Measurements from ENCODE around the gene CRELD1. TPM values are rescaled to one million over a fixed set of nuclear protein-coding genes. Genes with fewer than 3 reads are reported as not detected.
"Not testable (repeated sequence)": the region's sequence is repeated elsewhere in the genome, so short reads cannot be mapped to it uniquely, and the experiment has no call there.

The CRELD1 gene, protein sequence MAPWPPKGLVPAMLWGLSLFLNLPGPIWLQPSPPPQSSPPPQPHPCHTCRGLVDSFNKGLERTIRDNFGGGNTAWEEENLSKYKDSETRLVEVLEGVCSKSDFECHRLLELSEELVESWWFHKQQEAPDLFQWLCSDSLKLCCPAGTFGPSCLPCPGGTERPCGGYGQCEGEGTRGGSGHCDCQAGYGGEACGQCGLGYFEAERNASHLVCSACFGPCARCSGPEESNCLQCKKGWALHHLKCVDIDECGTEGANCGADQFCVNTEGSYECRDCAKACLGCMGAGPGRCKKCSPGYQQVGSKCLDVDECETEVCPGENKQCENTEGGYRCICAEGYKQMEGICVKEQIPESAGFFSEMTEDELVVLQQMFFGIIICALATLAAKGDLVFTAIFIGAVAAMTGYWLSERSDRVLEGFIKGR
- 62.7 TPM for total RNA-seq
- long read RNA-seq, transcript CRELD1-206 (11 exons, 1,778 nt) = major isoform, 91 of 172 reads
- long read RNA-seq, transcript CRELD1-203 (11 exons, 1,728 nt) = minor isoform, 60 of 172 reads
- long read RNA-seq, transcript CRELD1-202 (10 exons, 2,696 nt) = minor isoform, 8 of 172 reads
- long read RNA-seq, partial matches to known transcripts = 2 of 172 reads
- long read RNA-seq, other reads (novel, unspliced or antisense) = 10 of 172 reads

DNA sequence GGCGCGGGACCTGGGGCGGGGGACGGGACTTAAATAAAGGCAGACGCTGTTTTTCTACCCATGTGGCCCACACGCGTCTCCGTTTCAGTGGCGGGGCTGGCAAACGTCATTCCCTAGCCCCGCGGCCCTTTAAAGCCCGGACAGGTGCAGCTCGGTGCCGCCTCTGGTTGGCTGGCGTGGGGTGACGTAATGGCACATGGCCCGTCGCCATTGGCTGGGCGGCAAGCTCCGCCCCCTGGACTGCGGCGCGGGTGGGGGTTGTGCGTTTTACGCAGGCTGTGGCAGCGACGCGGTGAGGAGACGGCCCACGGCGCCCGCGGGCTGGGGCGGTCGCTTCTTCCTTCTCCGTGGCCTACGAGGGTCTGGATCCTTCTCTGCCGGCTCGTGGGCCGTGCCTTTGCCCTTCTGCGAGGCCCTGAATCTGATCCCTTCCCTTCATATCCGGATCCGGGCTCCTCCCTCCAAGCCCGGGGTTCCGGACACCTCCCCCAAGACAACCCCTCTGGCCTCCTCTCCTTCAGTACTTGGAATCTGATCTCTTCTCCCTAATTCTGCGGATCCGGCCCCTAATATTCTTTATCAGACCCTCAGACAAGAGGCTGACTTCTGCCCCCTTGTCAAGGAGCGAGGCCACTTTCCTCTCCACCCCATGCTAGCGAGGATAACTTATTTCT is at the start of gene CRELD1:
TSS of gene CRELD1 (plus strand) at position 274 of the 674 bp plus-strand sequence. CDS start 605 bp downstream, outside the sequence.
- ATAC-seq = peak; percentile 96
- intact Hi-C loops (cut with micrococcal nuclease) = no loop called here
- peak; percentile 98 for DNase-seq

DNA sequence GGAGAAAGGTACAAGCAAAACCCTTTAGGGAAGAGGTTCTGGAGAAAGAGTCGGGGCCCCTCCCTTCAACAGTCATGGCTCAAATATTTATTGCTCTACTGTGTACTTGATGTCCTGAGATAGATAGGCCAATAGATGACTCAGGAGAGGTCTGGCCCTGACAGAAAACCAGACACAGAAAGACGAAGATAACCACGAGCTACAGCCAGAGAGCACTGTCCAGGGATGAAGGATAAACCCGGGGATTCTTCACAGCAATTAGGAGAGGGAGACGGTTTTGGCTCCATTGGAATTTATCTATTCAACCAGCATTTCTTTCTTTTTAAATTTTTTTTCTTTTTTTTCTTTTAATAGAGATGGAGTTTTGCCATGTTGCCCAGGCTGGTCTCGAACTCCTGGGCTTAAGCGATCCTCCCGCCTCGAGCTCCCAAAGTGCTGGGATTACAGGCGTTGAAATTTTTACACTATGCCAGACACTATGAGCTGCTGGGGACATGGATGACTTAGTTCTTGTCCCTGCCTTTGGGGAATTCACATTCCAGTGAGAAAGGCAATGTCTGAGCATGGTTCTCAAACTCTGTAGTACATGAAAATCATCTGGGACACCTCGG is 49.0 kb upstream of the CRELD1 start:
- no peak for ATAC-seq

DNA sequence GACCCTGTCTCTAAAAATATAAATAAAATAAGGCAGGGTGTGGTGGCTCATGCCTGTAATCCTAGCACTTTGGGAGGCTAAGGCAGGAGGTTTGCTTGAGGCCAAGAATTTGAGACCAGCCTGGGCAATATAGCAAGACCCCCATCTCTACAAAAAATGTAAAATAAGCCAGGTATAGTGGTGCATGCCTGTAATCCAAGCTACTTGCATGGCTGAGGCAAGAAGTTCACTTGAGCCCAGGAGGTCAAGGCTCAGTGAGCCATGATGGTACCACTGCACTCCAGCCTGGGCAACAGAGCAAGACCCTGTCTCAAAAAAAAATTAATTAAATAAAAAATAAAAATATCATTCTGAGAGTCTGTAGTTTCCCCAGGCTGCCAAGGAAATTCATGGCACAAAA is 47.3 kb upstream of the CRELD1 start:
- no peak for ATAC-seq

More for the DNA sequence above, 49.0 kb upstream of the CRELD1 start:
- no peak for DNase-seq
- intact Hi-C loops (cut with micrococcal nuclease) = no loop called here

DNA sequence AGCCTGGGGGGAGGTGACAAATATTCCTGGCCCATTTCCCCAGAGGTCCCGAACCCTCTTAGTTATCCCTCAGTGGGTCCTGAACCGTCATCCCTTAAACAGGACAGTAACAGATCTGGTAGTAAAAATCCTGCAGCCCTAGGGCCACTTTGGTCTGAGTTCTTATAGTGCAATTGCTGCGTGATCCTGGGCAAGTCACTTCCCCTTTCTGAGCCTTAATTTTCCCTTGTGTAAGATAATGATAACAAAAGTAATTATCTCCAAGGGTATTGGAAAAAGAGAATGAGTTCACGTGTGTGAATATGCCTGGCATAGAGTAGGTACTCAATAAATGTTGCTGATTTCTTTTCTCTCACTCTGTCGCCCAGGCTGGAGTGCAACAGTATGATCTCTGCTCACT is 46.2 kb upstream of the CRELD1 start:
- intact Hi-C loops (cut with micrococcal nuclease) = no loop called here
- no peak for DNase-seq
- ATAC-seq = no peak

More for the DNA sequence above, 47.3 kb upstream of the CRELD1 start:
- intact Hi-C loops (cut with micrococcal nuclease) = no loop called here
- DNase-seq = no peak

DNA sequence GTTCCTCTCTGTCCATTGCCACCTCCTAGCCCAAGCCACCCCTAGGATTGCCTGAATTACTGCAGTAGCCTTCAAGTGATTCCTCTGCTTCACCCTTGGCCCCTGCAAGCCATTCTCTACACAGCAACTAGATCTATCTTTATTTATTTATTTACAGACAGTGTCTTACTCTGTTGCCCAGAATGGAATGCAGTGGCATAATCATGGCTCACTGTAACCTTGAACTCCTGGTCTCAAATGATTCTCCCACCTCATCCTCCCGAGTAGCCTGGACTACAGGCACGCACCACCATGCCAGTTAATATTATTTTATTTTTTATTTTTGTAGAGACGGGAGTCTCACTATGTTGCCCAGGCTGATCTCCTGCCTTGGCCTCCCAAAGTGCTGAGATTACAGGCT is 45.1 kb upstream of the CRELD1 start:
- intact Hi-C loops (cut with micrococcal nuclease) = no loop called here
- DNase-seq = no peak
- no peak for ATAC-seq

DNA sequence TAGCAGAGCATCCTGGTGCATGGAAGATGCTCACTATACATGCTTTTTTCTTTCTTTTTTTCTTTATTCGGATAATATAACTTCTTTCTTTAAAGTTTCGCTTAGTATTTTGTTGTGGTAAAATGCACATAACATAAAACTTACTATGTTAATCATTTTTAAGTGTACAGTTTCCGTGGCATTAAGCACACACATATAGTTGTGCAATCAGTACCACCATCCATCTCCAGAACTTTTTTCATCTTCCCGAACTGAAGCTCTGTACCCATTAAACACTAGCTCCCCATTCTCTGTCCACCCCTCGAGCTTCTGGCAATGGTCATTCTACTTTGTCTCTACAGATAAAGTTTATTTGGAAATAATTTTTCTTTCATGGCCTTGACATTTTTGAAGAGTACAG is 44.2 kb upstream of the CRELD1 start:
- intact Hi-C loops (cut with micrococcal nuclease) = no loop called here
- ATAC-seq (no peak), DNase-seq (no peak)

DNA sequence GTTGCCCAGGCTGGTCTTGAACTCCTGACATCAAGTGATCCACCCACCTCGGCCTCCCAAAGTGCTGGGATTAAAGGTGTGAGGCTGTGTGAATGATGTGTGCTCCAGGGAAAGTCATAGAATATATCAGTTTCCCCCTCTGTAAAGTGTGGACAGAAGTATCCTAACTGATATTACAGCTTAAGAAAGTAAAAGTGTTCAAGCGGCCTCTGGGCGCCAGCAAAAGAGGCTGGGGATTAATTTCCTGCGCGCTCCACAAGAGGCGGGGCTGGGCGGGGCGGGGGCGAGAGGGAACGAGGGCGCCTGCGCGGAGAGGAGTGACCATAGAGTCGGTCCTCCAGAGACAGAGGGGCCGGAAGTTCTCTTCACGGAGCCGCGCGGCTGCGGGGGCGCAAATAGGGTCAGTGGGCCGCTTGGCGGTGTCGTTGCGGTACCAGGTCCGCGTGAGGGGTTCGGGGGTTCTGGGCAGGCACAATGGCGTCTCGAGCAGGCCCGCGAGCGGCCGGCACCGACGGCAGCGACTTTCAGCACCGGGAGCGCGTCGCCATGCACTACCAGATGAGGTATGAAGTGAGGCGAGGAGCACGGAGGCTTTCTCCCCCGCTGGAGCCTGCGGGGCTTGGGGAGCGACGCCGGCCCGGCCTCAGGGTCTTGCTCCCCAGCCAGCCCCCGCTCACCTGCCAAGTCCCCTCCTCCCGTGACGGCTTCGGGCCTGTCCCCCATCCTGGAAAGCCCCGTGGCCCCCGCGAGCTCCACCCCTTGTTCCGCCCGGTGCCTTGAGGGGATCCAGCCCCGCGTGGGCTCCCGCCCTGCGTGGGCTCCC is 43.2 kb upstream of the CRELD1 start, which contains the start of gene JAGN1:
TSS of gene JAGN1 (plus strand) at position 362 of the 823 bp plus-strand sequence. CDS start at position 475, 113 bp downstream.
- DNase-seq (peak; percentile 93), ATAC-seq (peak; percentile 99)
- intact Hi-C loops (cut with micrococcal nuclease) = no loop called here

DNA sequence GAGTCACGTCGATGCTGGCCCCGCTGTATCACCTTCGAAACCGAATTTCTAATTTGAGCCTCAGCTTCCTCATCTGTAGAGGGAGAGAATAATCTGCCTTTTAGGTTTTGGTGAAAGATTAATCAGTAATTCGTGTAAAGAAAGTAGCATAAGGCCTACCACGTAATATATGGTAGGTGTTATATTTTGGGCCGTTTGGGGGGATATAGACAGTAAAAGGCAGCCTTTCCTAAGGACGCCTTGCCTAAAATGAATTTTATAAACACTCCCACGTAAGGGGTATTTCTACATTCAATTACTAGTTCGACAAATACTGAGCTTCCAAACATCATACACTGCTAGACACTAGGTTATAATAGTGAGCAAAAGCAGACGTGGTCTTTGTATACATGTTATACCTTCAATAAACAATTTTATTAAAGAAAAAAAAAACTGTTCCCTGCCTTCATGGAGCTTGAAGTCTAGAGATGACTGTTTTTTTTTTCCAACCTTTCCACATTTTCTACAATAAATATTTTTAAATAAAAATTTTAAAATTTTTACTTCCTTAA is 42.5 kb upstream of the CRELD1 start:
- ATAC-seq (no peak), DNase-seq (no peak)
- intact Hi-C loops (cut with micrococcal nuclease) = no loop called here

DNA sequence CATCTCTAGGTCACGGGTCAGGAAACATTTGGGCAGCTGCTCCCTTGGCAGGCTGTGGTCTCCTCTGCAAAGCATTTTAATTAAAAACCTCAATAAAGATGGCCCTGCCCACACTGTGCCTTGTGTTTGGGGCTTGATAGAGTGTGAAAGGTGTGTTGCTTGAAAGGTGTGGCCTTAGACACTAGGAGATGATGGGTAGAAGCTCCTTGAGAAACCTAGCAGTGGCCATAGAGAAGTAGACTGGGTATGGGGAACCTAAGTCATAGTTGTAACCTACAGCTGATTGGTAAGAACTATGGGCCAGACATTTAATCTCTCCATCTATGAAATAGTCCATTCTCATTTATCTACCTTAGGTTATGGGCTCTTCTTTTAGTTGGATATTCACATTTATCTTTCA is 39.9 kb upstream of the CRELD1 start:
- no peak for DNase-seq
- ATAC-seq = no peak
- intact Hi-C loops (cut with micrococcal nuclease) = no loop called here

DNA sequence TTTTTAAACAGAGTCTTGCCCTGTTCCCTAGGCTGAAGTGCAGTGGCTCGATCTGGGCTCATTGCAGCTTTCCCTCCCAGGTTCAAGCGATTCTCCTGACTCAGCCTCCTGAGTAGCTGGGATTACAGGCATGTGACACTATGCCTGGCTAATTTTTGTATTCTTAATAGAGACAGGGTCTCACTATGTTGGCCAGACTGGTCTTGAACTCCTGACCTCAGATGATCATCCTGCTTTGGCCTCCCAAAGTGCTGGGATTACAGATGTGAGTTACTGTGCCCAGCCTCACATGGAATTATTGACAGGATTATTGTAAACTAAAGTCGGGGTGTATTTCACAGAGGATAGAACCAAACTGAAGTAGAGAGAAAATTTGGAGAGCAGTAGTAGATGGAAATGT is 37.9 kb upstream of the CRELD1 start:
- ATAC-seq; intact Hi-C loops (cut with micrococcal nuclease); DNase-seq: not testable (repeated sequence)

DNA sequence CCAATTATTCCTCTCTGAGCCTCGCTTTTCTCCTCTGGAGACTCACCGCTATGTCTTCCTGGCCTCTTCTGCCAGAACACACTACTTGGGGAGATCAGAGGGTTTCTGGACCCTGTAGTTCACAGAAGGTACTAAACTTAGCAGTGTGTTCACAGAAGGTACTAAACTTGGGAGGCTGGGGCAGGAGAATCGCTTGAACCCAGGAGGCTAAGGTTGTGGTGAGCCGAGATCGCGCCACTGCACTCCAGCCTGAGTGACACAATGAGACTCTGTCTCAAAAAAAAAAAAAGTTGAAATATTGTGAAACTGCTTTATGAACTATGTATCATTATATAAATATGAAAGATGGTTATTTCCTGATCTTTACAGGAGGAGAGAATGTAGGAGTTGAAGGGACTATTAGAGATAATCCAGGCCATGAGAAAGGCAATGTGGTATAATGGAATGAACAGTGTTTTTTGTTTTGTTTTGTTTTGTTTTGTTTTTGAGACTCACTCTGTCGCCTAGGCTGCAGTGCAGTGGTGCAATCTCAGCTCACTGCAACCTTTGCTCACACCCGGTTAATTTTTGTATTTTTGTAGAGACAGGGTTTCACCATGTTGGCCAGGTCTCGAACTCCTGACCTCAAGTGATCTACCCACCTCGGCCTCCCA is 36.8 kb upstream of the CRELD1 start:
- intact Hi-C loops (cut with micrococcal nuclease); ATAC-seq; DNase-seq: not testable (repeated sequence)

DNA sequence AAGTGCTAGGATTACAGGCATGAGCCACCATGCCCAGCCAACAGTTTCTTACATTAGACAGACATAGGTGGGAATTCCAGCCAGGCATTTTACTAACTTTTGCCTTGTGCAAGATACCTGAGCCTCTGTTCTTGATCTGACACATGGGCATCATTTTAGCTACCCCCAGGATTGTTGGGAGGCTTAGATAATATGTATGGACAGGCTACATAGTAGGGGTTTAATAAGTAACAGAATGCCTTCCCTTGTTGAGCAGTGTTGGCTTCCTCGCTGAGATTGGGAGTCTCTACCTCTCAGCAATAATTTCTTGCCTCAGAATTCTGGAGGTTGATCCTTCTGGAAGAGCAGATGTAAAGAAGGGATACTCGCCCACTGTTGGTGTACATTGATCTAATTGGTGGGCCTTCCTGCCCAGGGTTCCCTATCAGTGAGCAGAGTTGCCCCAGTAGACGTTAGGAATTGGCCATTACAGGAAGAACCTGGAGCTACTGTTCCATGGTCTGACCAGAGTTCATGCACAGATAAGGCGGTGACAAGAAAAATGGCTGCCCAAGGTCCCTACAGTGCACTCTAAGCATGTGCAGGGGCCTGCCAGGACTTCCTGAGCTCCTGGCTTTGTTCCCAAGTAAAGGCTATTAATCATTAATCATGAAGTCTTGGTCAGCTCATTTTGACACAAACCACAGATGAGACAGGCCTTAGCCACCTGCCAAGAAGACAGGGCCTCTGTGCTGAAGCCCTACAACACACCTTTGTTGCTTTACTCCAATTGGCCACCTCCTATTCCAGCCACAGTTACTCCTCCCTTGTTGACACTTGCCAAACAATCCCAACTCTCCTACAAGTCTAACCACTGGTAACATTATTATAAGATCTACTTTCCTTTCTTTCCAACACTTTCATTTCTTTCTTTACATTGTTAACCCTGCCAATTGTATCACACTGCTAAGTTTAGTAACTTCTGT is 35.9 kb upstream of the CRELD1 start:
- intact Hi-C loops (cut with micrococcal nuclease) = no loop called here
- ATAC-seq (no peak), DNase-seq (no peak)

DNA sequence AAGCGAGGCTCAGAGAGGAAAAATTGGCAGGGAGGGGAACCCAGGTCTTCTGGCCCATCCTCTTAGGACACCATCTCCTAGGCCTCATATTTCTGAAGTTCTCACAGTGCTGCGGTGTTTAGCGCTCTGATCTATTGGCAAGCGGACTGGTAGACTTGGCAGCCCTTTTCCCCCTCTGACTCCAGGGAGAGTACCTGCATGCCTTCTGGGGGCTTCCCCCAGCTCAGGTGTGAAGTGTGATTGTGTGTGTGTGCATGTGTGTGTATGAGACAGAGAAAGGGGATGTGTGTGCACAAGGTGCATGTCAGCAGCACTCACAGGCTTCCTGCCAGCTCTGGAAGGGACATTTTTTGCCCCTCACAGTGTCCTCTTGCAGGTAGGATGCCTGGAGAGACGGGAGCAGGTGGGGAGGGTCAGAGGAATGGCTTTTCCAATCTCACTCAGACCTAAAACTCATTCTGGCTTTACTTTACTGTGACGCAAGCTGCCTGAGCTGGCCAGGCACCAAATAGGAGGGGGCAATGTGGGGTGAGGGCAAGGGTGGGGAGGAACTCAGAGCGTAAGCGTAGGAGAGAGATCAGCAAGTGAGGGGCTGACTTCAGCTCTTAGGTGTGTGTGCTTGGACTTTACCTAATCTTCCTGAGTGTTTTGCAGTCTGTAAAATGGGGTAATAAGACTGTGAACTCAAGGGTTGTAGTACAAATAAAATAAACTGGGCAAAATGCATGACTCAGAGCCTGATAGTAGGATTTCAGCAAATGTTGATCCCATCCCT is 35.0 kb upstream of the CRELD1 start:
- no peak for DNase-seq
- intact Hi-C loops (cut with micrococcal nuclease) = no loop called here
- no peak for ATAC-seq

DNA sequence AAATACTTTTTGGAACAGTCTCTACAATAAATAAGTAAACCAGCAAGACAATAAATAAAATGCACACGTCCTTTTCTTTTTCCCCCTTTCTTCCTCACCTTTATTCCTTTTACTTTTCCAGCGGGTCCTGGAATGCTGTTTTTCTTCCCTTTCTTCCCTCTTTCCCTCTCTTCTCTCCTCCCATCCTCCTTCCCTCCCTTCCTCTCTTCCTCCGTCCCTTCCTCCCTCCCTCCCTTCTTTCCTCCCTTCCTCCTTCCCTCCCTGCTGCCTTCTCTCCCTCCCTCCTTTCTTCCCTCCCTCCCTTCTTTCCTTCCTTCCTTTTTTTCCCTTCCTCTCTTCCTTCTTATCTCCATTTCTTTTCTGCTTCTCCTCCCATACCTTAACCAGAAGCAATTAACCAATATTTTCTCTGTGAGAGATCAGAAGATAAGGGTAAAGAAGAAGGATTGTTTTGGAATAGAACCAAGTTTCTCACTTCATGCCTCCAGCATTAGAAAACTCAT is 34.3 kb upstream of the CRELD1 start:
- intact Hi-C loops (cut with micrococcal nuclease) = no loop called here
- DNase-seq = no peak

DNA sequence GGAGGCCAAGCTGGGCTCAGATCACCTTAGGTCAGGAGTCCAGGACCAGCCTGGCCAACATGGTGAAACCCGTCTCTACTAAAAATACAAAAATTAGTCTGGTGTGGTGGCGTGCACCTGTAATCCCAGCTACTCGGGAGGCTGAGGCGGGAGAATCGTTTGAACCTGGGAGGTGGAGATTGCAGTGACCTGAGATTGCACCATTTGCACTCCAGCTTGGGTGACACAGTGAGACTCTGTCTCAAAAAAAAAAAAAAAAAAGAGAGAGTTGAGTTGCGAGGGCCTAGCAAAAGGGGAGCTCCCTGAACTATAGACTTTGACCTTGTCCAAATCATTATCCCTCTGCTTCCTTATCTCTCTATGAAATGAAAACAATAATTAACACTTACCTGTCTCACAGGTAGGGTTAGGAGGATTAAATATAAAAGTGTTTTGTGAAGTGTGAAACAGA is 32.6 kb upstream of the CRELD1 start:
- intact Hi-C loops (cut with micrococcal nuclease); ATAC-seq; DNase-seq: not testable (repeated sequence)

More for the DNA sequence above, 34.3 kb upstream of the CRELD1 start:
- no peak for ATAC-seq

DNA sequence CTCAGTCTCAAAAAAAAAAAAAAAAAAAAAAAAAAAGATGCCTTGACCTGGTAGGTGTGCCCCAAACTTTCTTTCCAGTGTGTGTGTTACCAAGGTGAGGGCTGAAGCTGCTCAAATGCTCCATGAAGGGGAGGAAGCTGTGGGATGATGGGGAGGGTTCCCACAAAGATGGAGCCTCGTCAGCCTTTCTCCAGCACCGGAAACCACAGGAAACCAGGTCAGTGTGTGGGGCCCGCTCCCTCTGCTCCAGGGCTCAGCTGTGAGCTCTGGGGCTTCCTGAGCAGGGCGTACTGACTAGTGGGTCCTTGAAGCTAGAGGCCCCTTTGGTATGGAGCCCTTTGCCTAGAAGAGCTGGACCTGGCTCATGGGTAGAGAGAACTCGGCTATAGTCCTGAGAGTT is 31.7 kb upstream of the CRELD1 start:
- intact Hi-C loops (cut with micrococcal nuclease) = no loop called here
- no peak for DNase-seq
- no peak for ATAC-seq
